ENCODE measurements around the gene JAG1.

JAG1 gene

GRCh38 chr20:10696650-10697049, 22.9 kb upstream of the JAG1 start:
- DNase-seq, result peak; percentile 38

DNA sequence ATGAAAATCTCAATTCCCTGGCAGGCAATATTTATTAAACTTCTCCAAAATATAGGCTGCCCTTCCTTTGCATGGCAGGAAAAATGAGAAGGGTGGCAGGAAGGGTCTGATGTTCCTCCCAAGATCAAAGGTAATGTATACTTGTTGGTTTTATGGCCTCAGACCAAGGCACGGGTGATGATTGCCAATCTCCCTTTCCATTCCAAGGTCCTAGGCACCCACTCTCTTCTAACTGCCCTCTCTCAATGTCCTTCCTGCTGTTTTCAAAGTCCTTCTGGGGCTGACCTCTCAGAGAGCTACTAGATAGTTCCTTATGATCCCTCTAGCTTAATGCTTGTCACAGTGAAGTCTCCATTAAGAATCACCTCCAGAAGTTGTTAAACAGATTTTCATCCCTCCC, 15.6 kb upstream of the JAG1 start:
- no peak for DNase-seq

GRCh38 chr20:10687895-10688294, 14.1 kb upstream of the JAG1 start:
- DNase-seq, result no peak

DNA sequence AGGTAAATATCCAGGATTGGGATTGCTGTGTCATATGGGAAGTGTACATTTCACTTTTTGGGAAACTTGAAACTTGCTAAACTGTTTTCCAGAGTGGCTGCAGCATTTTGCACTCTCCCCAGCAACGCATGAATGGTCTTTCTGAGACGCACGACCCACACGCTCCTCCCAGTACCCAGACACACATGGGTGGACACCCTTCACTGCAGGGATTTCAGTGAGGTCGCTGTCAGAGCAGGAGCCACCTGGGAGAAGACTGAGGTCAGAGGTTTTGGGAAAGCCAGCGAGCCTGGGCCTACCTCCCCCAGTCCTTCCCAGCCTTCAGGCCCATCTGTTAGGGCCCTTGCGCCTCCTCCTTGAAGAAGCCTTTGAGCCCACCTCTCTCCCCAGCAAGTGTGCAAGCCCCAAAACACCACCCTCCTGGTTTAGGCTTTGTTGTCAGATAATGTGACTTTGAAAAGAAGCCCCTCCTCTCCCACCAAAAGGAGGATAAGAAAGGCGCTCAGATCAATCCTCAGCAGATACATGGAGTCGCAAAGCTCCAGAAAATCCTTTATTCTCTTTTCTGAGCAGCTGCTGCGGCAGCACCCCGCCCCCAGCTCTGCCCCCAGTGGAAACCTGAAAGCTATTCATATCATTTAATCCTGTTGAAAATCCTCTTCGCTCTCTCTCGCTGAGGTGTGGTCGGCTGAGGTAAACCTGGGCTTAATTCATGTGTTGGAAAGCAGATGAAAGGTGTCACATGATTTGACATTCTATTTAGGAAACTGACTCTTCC, 12.7 kb upstream of the JAG1 start:
- DNase-seq, result no peak

DNA sequence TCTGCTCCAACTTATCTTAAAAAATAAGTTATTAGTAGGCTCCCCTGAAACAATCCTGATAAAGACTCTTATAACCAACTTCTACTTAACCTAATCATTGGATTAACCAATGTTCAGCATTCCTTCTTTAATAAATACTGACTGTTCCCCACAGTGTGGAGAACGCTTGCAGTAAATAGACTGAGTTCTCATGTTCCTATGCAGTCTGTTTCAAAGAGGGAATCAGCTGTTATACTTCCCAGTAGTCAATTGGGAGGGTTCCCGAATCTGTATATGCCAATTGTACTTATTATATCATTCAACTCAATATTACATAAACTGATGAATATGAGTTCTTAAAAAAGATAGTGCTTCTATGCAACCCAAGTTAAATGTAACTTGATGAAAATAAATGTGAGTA, 9.7 kb upstream of the JAG1 start:
- no peak for DNase-seq

DNA sequence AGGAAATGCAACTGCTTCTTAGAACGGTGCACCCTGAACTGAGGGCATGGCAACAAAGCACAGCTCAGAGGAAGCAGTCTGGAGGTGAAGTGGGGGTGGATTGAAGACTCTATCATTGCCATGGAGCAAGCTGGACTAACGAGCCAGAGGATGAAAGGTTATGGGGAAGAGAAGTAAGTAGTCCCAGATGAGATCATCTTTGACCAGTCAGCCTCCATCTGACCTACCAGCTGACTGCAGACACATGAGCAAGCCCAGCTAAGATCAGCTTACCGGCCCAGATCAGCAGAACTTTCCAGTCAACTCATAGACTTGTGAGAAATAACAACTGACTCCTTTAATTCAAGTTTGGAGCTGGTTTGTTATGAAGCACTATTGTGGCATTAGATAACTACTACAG, 9.1 kb upstream of the JAG1 start:
- DNase-seq, result no peak

DNA sequence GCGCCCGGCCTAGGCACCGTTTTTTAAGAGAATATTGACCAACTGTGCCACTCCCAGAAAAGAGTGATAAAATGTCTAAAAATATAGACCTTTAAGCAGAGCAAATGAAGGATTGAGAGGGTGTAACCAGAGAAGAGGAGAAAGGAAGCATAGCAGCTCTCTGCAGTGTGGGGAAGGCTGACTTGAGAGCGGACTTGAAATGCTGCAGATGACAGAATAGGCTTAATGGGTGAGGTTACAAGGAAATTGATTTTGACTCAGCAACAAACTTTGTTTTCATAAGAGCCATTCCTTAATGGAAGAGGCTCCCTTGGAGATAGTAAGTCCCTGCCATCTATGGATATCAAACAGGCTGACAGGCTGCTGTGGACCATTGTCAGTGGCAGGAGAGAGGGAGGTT, 7.7 kb upstream of the JAG1 start:
- no peak for DNase-seq

DNA sequence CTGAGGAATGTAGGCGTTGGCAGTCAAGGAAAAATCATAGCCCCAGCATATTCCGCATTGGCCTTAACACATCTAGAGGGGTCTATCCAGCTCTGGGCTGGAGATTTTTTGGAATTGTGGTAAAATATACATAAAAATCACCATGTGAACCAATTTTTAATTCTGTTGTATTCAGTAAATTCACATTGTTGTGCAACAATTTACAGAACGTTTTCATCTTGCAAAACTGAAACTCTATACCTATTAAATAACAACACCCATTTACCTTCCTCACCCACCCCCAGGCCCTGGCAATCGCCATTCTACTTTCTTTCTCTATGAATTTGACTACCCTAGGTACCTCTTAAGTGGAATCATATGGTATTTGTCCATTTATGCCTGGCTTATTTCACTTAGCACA, 6.8 kb upstream of the JAG1 start:
- no peak for DNase-seq

GRCh38 chr20:10679269-10679668, 5.5 kb upstream of the JAG1 start:
- DNase-seq, result no peak

DNA sequence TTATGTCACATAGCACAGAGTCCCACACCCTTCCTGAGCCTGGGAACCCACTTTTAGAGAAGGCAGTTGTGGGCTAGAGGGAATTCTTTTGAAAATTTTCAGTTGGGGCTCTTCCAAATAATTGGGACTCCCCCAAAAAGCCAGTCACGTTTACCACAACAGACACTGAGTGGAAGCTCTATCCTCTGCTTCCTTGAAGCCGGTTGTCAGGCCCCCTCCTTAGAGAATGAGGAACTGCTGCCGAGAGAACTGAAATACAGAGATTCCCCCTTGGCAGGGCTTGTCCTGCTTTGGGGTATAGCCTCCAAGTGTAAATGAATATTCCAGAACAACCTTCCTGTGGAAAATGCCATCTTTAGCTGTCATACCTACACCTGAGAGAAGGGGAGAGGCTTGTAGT, 2.7 kb upstream of the JAG1 start:
- no peak for DNase-seq

- no peak for DNase-seq
Observed at GRCh38 chr20:10675450-10675848, 1.6 kb upstream of the JAG1 start.

GRCh38 chr20:10674684-10675449, 1.1 kb upstream of the JAG1 start:
- peak; percentile 64 for DNase-seq

DNA sequence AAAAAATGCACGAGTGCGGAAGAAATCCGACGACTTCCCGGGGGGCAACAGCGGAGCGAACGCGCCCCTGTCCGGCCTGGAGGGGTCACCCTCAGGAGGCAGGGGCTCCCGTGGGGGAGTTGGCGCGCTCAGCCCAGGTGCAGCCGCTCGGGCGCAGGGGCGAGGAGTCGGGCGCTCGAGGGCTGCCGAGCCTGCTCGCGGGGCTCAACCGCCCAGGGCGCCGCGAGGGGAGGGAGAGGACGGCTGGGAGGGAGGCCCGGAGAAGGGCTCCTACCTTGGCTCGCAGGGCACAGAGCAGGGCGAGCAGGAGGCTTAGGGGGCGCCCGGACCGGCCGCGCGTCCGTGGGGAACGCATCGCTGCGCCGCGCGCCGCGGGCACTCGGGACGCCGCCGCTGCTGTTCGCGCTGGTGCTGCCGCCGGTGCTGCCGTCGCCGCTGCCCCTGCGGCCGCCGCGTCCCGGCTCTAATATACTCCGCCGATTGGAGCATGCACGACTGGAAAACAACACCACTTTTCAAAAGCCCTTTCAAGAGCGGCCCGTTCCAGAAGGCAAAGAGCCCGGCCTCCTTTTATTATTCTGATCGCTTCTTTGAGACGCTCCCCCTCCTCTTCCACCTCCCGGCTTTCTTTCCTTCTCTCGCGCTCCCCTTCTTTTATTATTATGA, 490 bp downstream of the JAG1 start:
- peak; percentile 71 for DNase-seq

DNA sequence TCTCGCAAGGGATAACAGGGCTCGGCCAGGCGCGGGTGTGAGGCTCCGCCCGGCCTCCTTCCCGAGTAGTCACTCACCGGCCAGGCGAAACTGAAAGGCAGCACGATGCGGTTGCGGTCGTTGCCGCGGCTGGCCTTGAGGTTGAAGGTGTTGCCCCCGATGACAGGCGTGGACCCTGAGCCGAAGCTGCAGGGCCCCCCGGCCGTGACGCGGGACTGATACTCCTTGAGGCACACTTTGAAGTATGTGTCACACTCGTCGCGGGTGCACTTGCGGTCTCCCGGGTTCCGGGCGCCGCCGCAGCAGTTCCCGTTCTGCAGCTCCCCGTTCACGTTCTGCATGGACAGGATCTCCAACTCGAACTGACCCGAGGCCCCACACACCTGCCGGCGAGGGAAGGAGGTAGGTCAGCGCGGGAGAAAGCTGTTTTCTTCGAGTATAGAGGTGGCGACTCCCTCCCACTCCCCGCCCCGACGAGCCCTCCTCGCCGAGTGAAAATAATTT, 1.1 kb downstream of the JAG1 start:
- DNase-seq, result peak; percentile 75

DNA sequence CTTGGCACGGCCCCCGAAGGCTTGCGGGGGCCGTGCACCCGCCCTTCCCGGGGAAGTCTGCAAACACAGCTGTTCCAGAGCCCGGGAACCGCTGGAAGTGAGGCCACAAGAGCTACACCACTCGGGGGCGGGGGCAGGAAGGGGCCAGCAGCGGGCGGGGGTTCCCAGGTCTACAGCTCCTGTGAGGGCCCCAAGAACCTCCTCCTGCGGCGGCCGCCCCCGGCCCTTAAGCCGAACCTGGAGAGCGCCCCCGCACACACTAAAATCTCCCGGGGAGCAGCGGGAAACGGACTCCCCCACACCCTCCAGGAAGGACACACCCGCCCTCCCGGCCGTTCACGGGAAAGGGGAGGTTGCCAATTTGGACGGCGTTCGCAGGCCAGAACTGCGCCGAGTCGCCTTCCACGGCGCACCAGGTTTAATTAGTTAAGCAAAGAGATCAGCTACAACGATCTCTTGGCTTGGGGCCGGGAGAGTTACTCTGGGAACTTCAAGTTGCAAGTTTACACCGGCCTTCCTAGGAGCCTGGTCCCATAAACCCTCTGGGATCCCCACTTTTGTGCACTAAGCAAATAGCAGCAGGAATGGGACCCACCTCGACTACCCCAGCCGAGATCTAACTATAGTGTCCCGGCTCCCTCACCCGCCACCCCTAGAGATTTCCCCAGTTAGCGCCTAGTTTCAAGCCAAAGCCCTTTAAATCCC, 1.7 kb downstream of the JAG1 start:
- DNase-seq, result peak; percentile 60

DNA sequence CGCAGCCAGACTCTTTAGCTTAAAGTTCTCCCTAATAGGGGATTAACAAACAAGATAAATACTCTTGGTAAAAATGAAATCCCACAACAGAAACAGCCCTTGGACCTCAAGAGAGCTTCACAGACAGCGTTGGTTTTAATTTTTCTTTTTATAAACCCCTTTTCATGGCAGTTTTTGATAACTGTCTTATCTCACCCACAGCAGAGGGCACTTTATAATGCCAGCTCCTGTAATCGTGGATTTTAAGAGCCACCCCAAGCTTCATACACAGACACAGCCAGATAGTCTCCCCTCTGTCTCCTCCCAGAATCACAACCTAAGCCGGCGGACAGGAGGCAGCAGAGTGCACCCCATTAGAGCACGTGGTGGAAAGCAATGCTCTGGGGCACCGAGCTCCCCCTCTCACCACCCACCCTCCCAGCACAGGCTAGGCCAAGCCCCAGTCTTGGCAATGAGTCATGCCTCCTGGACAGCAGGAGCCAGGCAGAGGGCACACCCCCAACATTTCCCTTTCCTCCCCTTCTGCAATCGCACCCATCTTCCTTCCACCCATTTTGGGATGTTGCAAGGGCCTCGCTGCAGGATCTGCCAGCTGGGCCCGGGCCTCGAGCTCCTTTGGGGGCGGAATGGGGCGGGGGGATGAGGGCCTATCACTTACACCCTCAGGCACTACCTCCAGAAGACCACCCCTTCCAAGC, 2.4 kb downstream of the JAG1 start:
- peak; percentile 64 for DNase-seq

DNA sequence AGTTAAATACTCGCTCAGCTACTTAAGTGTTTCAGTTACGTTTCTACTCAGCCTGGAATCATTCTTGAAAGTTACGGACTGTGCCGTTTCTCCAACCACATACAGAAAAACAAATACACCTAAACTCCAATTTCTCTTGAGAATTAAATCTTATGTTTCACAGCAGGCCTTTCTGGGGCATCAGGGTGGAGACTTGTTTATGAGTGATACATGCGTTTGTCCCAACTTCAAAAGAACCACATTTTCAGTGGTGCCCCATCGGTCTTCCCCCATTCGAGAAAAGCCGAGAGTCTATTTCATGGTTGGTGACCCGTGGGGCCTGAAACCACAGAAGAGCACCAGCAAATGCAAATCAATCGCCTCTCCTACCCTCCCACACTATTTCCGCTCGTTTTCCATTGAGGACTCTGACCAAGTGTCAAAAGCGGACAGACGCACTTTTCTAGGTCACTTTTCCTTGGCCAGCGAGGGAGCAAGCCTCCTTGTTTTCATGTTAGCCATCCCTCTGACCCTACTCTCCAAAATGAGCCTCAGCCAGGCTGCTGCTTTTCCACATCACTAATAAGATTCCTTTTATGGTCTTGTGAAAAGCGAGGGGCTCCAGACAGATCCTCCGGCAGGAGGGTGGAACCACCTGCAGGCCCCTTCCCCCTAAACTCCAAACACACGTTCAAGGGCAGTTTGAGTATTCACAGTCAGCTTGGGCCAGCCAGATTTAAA, 3.1 kb downstream of the JAG1 start:
- no peak for DNase-seq

DNA sequence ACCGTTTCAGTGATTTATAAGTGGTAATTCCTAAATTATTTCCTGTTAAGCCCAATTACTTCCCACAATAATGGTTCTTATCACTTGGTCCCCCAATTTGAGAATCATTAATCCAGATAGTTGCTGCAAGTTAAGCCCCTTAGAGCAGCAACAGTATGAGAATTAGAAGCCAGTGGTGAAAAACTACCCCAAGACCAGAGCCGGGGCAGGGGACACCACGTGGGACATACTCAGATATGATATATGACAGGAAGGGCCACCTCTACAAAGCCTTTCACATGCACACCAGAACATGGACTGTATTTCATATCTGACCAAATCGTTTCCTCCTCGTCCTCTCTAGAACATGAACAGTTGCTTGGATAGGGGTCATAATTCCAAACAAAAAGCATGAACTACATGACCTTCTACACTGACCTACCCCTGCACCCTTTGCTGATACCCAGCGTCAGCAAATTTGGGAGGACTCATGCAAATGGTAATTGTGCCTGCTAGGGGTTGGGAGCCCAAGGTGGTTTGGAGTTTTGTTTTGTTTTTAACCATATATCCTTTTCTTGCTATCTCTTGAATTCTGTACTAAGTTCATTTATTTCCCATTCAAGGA, 3.9 kb downstream of the JAG1 start:
- no peak for DNase-seq

GRCh38 chr20:10668677-10669368, 5.0 kb downstream of the JAG1 start:
- no peak for DNase-seq

GRCh38 chr20:10667560-10668167, 6.1 kb downstream of the JAG1 start:
- DNase-seq, result no peak

Data from OCI-M1 (cell line).